Measurements from ENCODE around the gene CIB4. TPM values are rescaled to one million over a fixed set of nuclear protein-coding genes. Genes with fewer than 3 reads are reported as not detected.
A peak's percentile ranks its signal among the peaks of the same experiment; 100 is the strongest.

The CIB4 gene
- total RNA-seq, 1 experiment from 2014 or later, result not detected

DNA sequence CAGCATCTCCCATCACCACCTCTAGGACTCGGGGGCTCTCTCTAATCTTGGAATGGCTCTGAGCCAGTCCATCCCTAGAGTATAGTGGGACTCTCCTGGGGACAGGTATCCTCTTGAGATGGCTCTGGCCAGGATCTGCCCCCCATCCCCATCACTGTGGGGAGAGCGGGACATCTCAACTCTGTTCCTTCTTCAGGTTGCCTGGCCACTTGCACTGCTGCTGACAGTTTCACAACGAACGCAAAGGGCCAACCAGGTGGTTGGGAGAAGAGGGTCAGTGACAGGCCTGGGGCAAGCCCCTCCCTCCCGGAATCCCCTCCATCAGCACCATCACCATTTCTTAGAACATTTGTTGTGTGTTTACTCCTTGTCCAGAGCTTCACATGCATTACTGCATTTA is 62.6 kb downstream of the CIB4 start:
- POLR2A ChIA-PET (ENCODE audit: low non-redundant PET), result no interaction called here

GRCh38 chr2:26578113-26578458 is 63.1 kb downstream of the CIB4 start:
- no TSS peak for BruUV-seq (replicated peaks)
- Histone ChIP-seq H3K36me3 (ENCODE audit: insufficient read depth, low read length, poor library complexity, severe bottlenecking) (no peaks in the 10 kb centered on the region), H3K4me1 (ENCODE audit: insufficient read depth, low read length, poor library complexity, severe bottlenecking) (no peaks in the 10 kb centered on the region), H3K27ac (ENCODE audit: low read depth, low read length, poor library complexity, severe bottlenecking) (no peak overlapping the region), H3K9me3 (ENCODE audit: low read depth, low read length, poor library complexity, severe bottlenecking) (no peaks in the 10 kb centered on the region), H3K4me3 (ENCODE audit: low read depth, low read length, poor library complexity, severe bottlenecking) (no peak overlapping the region), H3K27me3 (replicated peaks; ENCODE audit: insufficient read depth, low read depth, low read length, poor library complexity) (no peaks in the 10 kb centered on the region)
- intact Hi-C loops (cut with micrococcal nuclease; ENCODE audit: unreplicated experiment), result loop anchor here (5.0 kb wide), 1 partner anchor 626 kb away; no protein-coding TSS in a partner anchor
- ChIA-PET POLR2A (ENCODE audit: low non-redundant PET) (no interaction called here), CTCF (interaction anchor here (1.0 kb wide), 4 partner anchors 20 to 409 kb away, joined by 3 to 5 read pairs (median 4); no protein-coding TSS in a partner anchor)
- DNase-seq (ENCODE audit: low spot score), result no peak
- TF ChIP-seq CTCF (conservative IDR thresholded peaks at IDR 0.05; ENCODE audit: low read depth, low read length) (no peak), EZH2 (IDR thresholded peaks at IDR 0.05; ENCODE audit: borderline replicate concordance, low read depth, low read length, poor library complexity, severe bottlenecking) (no peak)

More for the DNA sequence above, 62.6 kb downstream of the CIB4 start:
- TF ChIP-seq EZH2 (IDR thresholded peaks at IDR 0.05; ENCODE audit: borderline replicate concordance, low read depth, low read length, poor library complexity, severe bottlenecking), result no peak
- TF ChIP-seq CTCF (conservative IDR thresholded peaks at IDR 0.05; ENCODE audit: low read depth, low read length), result no peak
- CTCF ChIA-PET, result interaction anchor here (0.5 kb wide), 1 partner anchor 91 kb away, joined by 4 read pairs; no protein-coding TSS in a partner anchor
- Histone ChIP-seq H3K4me1 (ENCODE audit: insufficient read depth, low read length, poor library complexity, severe bottlenecking) (no peaks in the 10 kb centered on the region), H3K27ac (ENCODE audit: low read depth, low read length, poor library complexity, severe bottlenecking) (no peak overlapping the region), H3K9me3 (ENCODE audit: low read depth, low read length, poor library complexity, severe bottlenecking) (no peaks in the 10 kb centered on the region), H3K36me3 (ENCODE audit: insufficient read depth, low read length, poor library complexity, severe bottlenecking) (no peaks in the 10 kb centered on the region), H3K4me3 (ENCODE audit: low read depth, low read length, poor library complexity, severe bottlenecking) (no peak overlapping the region), H3K27me3 (replicated peaks; ENCODE audit: insufficient read depth, low read depth, low read length, poor library complexity) (no peaks in the 10 kb centered on the region)
- intact Hi-C loops (cut with micrococcal nuclease; ENCODE audit: unreplicated experiment), result loop anchor here (5.0 kb wide), 1 partner anchor 626 kb away; no protein-coding TSS in a partner anchor
- no peak for DNase-seq (ENCODE audit: low spot score)
- no TSS peak for BruUV-seq (replicated peaks)

- POLR2A ChIA-PET (ENCODE audit: low non-redundant PET), result no interaction called here
- DNase-seq (ENCODE audit: low spot score), result peak; percentile 77
- TF ChIP-seq CTCF (conservative IDR thresholded peaks at IDR 0.05; ENCODE audit: low read depth, low read length), result peak; percentile 96
- no peak for TF ChIP-seq EZH2 (IDR thresholded peaks at IDR 0.05; ENCODE audit: borderline replicate concordance, low read depth, low read length, poor library complexity, severe bottlenecking)
- no peak overlapping the region for H3K4me3 ChIP-seq (ENCODE audit: low read depth, low read length, poor library complexity, severe bottlenecking)
- intact Hi-C loops (cut with micrococcal nuclease; ENCODE audit: unreplicated experiment), result loop anchor here (2.0 to 5.0 kb wide), 2 partner anchors 75 to 625 kb away; no protein-coding TSS in a partner anchor
- peaks cover under 1% of the 10 kb centered on the region for H3K27me3 ChIP-seq (replicated peaks; ENCODE audit: insufficient read depth, low read depth, low read length, poor library complexity)
- CTCF ChIA-PET, result interaction anchor here (0.5 to 1.0 kb wide), 8 partner anchors 9 to 410 kb away, joined by 3 to 5 read pairs (median 4); no protein-coding TSS in a partner anchor
- BruUV-seq (replicated peaks), result no TSS peak
- no peak overlapping the region for H3K27ac ChIP-seq (ENCODE audit: low read depth, low read length, poor library complexity, severe bottlenecking)
- H3K9me3 ChIP-seq (ENCODE audit: low read depth, low read length, poor library complexity, severe bottlenecking), result no peaks in the 10 kb centered on the region
- no peaks in the 10 kb centered on the region for H3K4me1 ChIP-seq (ENCODE audit: insufficient read depth, low read length, poor library complexity, severe bottlenecking)
- H3K36me3 ChIP-seq (ENCODE audit: insufficient read depth, low read length, poor library complexity, severe bottlenecking), result no peaks in the 10 kb centered on the region
Measured at GRCh38 chr2:26577442-26578112, 63.6 kb downstream of the CIB4 start.
